Ishikawa (cell line): Measurements from ENCODE around the gene CFAP46.

Experiments used
- CEBPB ChIP-seq: IDR thresholded peaks from 2 replicates; pipeline ENCODE4 v1.6.1; 2012
- CREB1 ChIP-seq: IDR thresholded peaks from 2 replicates; pipeline ENCODE4 v1.6.1; 2012; ENCODE audit warnings: low read depth
- EGR1 ChIP-seq: IDR thresholded peaks from 2 replicates; pipeline ENCODE4 v1.6.1; 2012
- EP300 ChIP-seq: IDR thresholded peaks from 2 replicates; pipeline ENCODE4 v1.6.1; 2012; ENCODE audit warnings: borderline replicate concordance
- FOXM1 ChIP-seq: IDR thresholded peaks from 2 replicates; pipeline ENCODE4 v1.6.1; 2012; ENCODE audit warnings: low read depth, borderline replicate concordance
- MAX ChIP-seq: IDR thresholded peaks from 2 replicates; pipeline ENCODE4 v1.6.1; 2012
- NFIC ChIP-seq: IDR thresholded peaks from 2 replicates; pipeline ENCODE4 v1.6.1; 2012
- RAD21 ChIP-seq: IDR thresholded peaks from 2 replicates; pipeline ENCODE4 v1.6.1; 2012; ENCODE audit warnings: low read depth
- TAF1 ChIP-seq: IDR thresholded peaks from 2 replicates; pipeline ENCODE4 v1.6.1; 2012; ENCODE audit warnings: low read depth, mild to moderate bottlenecking
- TCF12 ChIP-seq: IDR thresholded peaks from 2 replicates; pipeline ENCODE4 v1.6.1; 2012; ENCODE audit warnings: low read depth
- TEAD4 ChIP-seq: IDR thresholded peaks from 2 replicates; pipeline ENCODE4 v1.6.1; 2012
- USF1 ChIP-seq: IDR thresholded peaks from 2 replicates; pipeline ENCODE4 v1.6.1; 2012
- YY1 ChIP-seq: IDR thresholded peaks from 2 replicates; pipeline ENCODE4 v1.6.1; 2012; ENCODE audit warnings: low read depth
- ZBTB7A ChIP-seq: IDR thresholded peaks from 2 replicates; pipeline ENCODE4 v1.6.1; 2012; ENCODE audit warnings: low read depth
- TF ChIP-seq, protein P1 (sequence below): IDR thresholded peaks from 2 replicates; pipeline ENCODE4 v1.6.1; 2012; ENCODE audit warnings: low read depth, mild to moderate bottlenecking

Gene CFAP46

DNA sequence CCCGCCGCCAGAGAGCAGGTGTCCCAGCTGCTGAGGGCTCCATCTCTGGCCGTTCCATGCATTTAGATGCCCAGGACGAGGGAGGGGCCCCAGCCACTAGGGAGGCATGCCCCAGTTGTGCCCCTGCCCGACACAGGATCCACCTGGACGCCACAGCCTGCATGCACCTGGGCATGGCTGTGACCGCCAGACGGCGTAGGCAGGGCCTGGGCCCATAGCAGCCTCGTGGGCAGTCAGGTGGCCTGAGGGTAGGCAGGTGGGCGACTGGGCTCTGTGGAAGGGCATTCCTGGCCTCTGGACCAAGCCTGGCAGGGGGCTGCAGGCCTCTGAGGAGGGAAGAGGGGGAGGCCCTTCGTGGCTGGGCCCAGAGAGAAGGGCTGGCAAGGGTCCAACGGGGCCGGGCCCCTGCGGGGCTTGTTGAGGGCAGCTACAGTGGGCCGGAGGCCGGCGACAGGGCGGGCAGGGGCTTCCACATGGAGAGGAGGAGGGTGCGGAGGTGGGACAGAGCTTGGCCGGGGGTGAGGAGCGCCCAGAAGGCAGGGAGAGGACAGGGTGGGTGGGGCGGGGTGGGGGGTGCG lies 80.4 kb downstream of the CFAP46 start:
- TF ChIP-seq YY1 (no peak), ZBTB7A (no peak), NFIC (no peak), MAX (no peak), TCF12 (no peak), RAD21 (no peak), TEAD4 (no peak), TAF1 (no peak), CEBPB (no peak), EGR1 (no peak), CREB1 (no peak), FOXM1 (no peak), USF1 (no peak), EP300 (no peak)
- TF ChIP-seq, protein P1, sequence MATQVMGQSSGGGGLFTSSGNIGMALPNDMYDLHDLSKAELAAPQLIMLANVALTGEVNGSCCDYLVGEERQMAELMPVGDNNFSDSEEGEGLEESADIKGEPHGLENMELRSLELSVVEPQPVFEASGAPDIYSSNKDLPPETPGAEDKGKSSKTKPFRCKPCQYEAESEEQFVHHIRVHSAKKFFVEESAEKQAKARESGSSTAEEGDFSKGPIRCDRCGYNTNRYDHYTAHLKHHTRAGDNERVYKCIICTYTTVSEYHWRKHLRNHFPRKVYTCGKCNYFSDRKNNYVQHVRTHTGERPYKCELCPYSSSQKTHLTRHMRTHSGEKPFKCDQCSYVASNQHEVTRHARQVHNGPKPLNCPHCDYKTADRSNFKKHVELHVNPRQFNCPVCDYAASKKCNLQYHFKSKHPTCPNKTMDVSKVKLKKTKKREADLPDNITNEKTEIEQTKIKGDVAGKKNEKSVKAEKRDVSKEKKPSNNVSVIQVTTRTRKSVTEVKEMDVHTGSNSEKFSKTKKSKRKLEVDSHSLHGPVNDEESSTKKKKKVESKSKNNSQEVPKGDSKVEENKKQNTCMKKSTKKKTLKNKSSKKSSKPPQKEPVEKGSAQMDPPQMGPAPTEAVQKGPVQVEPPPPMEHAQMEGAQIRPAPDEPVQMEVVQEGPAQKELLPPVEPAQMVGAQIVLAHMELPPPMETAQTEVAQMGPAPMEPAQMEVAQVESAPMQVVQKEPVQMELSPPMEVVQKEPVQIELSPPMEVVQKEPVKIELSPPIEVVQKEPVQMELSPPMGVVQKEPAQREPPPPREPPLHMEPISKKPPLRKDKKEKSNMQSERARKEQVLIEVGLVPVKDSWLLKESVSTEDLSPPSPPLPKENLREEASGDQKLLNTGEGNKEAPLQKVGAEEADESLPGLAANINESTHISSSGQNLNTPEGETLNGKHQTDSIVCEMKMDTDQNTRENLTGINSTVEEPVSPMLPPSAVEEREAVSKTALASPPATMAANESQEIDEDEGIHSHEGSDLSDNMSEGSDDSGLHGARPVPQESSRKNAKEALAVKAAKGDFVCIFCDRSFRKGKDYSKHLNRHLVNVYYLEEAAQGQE, result no peak

DNA sequence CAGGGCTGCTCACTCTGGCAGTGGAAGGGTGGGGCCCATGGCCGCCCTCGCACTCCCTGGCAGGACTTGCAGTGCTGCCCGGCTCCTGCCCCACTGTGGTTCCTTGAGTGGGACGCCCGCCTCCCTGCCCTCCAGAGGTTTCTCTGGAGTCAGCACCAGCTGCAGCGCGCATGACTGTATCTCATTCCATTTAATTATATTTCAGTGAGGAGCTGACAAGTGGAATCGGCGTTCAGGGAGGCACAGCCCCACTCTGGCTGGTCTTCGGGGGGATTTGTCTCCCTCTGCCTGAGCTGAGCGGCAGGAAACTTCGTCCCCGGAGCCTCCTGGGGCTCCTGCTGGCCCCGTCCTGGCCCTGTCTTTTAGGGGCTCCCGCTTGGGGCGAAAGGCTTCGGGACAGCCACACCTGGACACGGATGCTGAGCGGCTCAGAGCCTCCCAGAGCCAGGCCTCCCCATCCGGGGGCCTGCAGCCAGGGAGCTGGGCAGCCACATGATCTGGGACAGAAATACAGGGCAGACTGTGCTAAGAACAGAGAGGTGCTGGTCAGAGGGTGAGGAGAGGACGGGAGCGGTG lies 81.2 kb downstream of the CFAP46 start:
- no peak for TF ChIP-seq YY1
- no peak for TF ChIP-seq MAX
- TF ChIP-seq, protein P1, result no peak
- TF ChIP-seq EGR1, result no peak
- no peak for TF ChIP-seq USF1
- TF ChIP-seq EP300, result no peak
- no peak for TF ChIP-seq RAD21
- no peak for TF ChIP-seq TCF12
- no peak for TF ChIP-seq NFIC
- no peak for TF ChIP-seq TAF1
- no peak for TF ChIP-seq FOXM1
- no peak for TF ChIP-seq CREB1
- no peak for TF ChIP-seq ZBTB7A
- no peak for TF ChIP-seq TEAD4
- no peak for TF ChIP-seq CEBPB

GRCh38 chr10:132860532-132860931 lies 81.8 kb downstream of the CFAP46 start:
- TF ChIP-seq RAD21 (peak; percentile 12; the same call in 1 of the 2 replicates), YY1 (no peak)

GRCh38 chr10:132859084-132859855 lies 83.1 kb downstream of the CFAP46 start:
- TF ChIP-seq ZBTB7A (no peak), FOXM1 (no peak), NFIC (no peak), CEBPB (no peak), TEAD4 (no peak), EP300 (no peak), EGR1 (no peak), CREB1 (no peak), YY1 (no peak), TCF12 (no peak), RAD21 (no peak), TAF1 (no peak), USF1 (no peak), MAX (no peak)
- TF ChIP-seq, protein P1, result no peak
